ENCODE results near the gene MEGF6.

DNA sequence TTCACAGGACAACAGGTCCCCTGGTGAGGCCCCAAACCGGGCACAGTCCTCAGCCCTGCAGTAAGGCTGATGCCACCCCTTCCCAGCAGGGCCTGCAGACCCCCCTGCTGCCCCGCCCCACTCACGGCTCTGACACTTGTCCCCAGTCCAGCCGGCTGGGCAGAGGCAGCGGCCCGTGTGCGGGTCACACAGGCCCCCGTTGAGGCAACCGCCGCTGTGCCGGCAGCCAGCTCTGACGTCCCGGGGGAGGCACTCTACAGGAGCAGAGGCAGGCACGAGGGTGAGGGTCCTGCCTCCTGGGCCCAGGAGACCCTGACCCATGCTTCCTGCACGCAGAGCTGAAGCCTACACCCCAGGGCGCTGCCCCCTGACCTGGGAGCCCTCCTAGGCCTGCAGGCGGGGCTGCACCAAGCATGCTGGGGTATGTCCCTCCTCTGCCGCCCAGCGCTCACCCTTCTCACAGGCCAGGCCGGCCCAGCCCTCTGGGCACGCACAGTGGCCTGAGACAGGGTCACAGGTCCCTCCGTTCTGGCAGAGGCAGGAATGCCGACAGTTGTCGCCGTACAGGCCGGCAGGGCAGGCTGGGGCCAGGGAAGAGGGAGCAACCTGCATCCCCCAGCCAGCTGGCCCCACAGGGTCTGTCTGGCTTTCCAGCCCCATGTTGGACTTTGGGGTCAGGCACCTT, 112.9 kb downstream of the MEGF6 start:
- TF ChIP-seq, protein P1, sequence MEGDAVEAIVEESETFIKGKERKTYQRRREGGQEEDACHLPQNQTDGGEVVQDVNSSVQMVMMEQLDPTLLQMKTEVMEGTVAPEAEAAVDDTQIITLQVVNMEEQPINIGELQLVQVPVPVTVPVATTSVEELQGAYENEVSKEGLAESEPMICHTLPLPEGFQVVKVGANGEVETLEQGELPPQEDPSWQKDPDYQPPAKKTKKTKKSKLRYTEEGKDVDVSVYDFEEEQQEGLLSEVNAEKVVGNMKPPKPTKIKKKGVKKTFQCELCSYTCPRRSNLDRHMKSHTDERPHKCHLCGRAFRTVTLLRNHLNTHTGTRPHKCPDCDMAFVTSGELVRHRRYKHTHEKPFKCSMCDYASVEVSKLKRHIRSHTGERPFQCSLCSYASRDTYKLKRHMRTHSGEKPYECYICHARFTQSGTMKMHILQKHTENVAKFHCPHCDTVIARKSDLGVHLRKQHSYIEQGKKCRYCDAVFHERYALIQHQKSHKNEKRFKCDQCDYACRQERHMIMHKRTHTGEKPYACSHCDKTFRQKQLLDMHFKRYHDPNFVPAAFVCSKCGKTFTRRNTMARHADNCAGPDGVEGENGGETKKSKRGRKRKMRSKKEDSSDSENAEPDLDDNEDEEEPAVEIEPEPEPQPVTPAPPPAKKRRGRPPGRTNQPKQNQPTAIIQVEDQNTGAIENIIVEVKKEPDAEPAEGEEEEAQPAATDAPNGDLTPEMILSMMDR (IDR thresholded peaks at IDR 0.05; ENCODE audit: extremely low read depth in 1 of 2, insufficient read depth in 1 of 2, low read depth in 1 of 2, low read length in 2 of 2): no peak
- TF ChIP-seq POLR2A (IDR thresholded peaks at IDR 0.05; ENCODE audit: low read depth, low read length): no peak
- TF ChIP-seq EZH2 (IDR thresholded peaks at IDR 0.05; ENCODE audit: borderline replicate concordance, low read depth, low read length, severe bottlenecking): no peak
- TF ChIP-seq FOS (IDR thresholded peaks at IDR 0.05; ENCODE audit: borderline replicate concordance, insufficient read depth, low read length): no peak
- TF ChIP-seq, protein P2, sequence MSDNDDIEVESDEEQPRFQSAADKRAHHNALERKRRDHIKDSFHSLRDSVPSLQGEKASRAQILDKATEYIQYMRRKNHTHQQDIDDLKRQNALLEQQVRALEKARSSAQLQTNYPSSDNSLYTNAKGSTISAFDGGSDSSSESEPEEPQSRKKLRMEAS (IDR thresholded peaks at IDR 0.05; ENCODE audit: insufficient read depth, insufficient read length): no peak
- no peak for TF ChIP-seq POLR2AphosphoS5 (IDR thresholded peaks at IDR 0.05; ENCODE audit: insufficient read depth, low read depth, low read length)
- no peak for TF ChIP-seq MYC (IDR thresholded peaks at IDR 0.05; ENCODE audit: low read depth, low read length)
- TF ChIP-seq JUN (IDR thresholded peaks at IDR 0.05; ENCODE audit: borderline replicate concordance, insufficient read depth, insufficient read length, low read depth): no peak

Measured in endothelial cell of umbilical vein (primary cell).